ENCODE measurements around the gene RMRP.

Gene RMRP

GRCh38 chr9:35629597-35629996 lies 28.2 kb downstream of the RMRP start:
- no peak overlapping the region for H3K4me3 ChIP-seq (ENCODE audit: low read length)
- no peak for DNase-seq (ENCODE audit: low read depth)
- no peak for TF ChIP-seq CTCF (IDR thresholded peaks at IDR 0.05; ENCODE audit: insufficient read depth, low read depth, low read length, missing control alignments)

GRCh38 chr9:35628389-35628991 lies 29.3 kb downstream of the RMRP start:
- no peak overlapping the region for H3K4me3 ChIP-seq (ENCODE audit: low read length)
- DNase-seq (ENCODE audit: low read depth), result no peak
- TF ChIP-seq CTCF (IDR thresholded peaks at IDR 0.05; ENCODE audit: insufficient read depth, low read depth, low read length, missing control alignments), result no peak

- no peak overlapping the region for H3K4me3 ChIP-seq (ENCODE audit: low read length)
- TF ChIP-seq CTCF (IDR thresholded peaks at IDR 0.05; ENCODE audit: insufficient read depth, low read depth, low read length, missing control alignments), result no peak
- DNase-seq (ENCODE audit: low read depth), result no peak
Observed at GRCh38 chr9:35627575-35627974, 30.2 kb downstream of the RMRP start.

- DNase-seq (ENCODE audit: low read depth), result no peak
- H3K4me3 ChIP-seq (ENCODE audit: low read length), result no peak overlapping the region
- no peak for TF ChIP-seq CTCF (IDR thresholded peaks at IDR 0.05; ENCODE audit: insufficient read depth, low read depth, low read length, missing control alignments)
Observed at GRCh38 chr9:35619800-35620158, 38.0 kb downstream of the RMRP start.

GRCh38 chr9:35618854-35619799 lies 38.7 kb downstream of the RMRP start:
- no peak for DNase-seq (ENCODE audit: low read depth)
- H3K4me3 ChIP-seq (ENCODE audit: low read length), result no peak overlapping the region
- TF ChIP-seq CTCF (IDR thresholded peaks at IDR 0.05; ENCODE audit: insufficient read depth, low read depth, low read length, missing control alignments), result no peak

GRCh38 chr9:35618325-35618727 lies 39.5 kb downstream of the RMRP start, which contains the start of gene CD72:
CD72 (minus strand) TSS chr9:35618413; CDS start chr9:35618303, 110 bp downstream.
- no peak for TF ChIP-seq CTCF (IDR thresholded peaks at IDR 0.05; ENCODE audit: insufficient read depth, low read depth, low read length, missing control alignments)
- DNase-seq (ENCODE audit: low read depth), result no peak
- H3K4me3 ChIP-seq (ENCODE audit: low read length), result peak within 1 kb of the TSS; percentile 32
